Astrocyte of the spinal cord (primary cell): Measurements from ENCODE around the gene CNGA2.

Source experiments
- DNase-seq: peaks from one replicate; pipeline ENCODE4 v3.0.0; 2011; ENCODE audit warnings: low read depth, low spot score
- H3K4me3 ChIP-seq: 2 replicates; pipeline ENCODE4 v1.5.1; 2011; ENCODE audit warnings: low read depth, mild to moderate bottlenecking, low read length, moderate library complexity
- in situ Hi-C: cut with HindIII; loops from 2 replicates; pipeline ENCODE4 v1.10.0; 2017; ENCODE audit warnings: low sequenced_read_pairs
- TF ChIP-seq, protein P1 (sequence below): IDR thresholded peaks from 2 replicates; pipeline ENCODE4 v1.5.1; 2012; ENCODE audit warnings: low read depth, mild to moderate bottlenecking, low read length, inconsistent platforms

The CNGA2 gene

DNA sequence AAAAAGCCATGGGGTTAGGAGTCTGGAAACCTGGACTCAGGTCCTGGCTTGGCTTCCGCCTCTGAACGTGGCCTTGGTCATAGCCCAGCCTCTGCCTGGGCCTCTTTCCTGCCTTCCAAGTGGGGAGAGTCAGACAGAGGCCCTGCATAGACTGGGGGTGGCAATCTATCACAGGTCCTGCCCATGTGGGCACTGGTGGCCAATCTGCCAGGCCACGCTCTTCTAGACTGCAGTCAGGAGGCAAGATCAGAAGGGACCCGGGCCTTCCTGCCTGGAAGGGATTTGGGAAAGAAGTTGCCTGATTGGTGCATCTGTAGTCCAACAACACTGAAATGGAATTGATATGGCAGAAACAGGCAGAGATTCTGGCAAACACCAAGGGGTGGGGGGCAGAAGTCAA lies 46.1 kb downstream of the CNGA2 start:
- no peak overlapping the region for H3K4me3 ChIP-seq
- no peak for DNase-seq
- TF ChIP-seq, protein P1, sequence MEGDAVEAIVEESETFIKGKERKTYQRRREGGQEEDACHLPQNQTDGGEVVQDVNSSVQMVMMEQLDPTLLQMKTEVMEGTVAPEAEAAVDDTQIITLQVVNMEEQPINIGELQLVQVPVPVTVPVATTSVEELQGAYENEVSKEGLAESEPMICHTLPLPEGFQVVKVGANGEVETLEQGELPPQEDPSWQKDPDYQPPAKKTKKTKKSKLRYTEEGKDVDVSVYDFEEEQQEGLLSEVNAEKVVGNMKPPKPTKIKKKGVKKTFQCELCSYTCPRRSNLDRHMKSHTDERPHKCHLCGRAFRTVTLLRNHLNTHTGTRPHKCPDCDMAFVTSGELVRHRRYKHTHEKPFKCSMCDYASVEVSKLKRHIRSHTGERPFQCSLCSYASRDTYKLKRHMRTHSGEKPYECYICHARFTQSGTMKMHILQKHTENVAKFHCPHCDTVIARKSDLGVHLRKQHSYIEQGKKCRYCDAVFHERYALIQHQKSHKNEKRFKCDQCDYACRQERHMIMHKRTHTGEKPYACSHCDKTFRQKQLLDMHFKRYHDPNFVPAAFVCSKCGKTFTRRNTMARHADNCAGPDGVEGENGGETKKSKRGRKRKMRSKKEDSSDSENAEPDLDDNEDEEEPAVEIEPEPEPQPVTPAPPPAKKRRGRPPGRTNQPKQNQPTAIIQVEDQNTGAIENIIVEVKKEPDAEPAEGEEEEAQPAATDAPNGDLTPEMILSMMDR: no peak
- in situ Hi-C loops: no loop called here

DNA sequence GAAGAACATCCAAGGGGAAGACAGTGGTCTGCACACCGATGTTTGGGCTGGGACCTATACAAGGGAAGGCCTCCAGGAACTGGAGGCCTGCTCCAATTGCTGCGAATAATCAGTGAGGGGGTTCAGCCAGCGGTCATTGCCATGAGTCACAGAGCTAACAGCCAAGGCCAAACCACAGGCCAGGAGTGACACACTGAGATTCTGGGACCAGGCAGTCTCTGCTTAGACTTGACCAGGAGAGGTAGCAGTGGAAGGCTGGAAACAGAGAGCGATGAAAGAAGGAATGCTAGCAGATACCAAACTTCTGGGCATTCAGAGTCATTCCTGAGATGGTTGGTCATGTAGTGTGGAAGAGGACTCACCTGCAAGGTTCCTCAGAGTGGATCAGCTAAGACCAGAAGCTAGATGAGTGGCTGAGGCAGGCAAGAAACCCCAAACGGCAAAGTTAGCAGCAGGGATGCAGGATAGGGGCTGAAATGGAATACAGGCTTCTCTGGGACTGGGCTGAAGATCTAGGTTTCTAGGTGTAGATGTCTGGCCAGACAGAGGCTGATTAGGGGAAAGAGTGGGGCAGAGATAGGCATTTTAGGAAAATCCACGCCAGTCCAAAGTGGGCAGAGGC lies 54.7 kb downstream of the CNGA2 start:
- peak; percentile 88 for DNase-seq
- H3K4me3 ChIP-seq: no peak overlapping the region
- in situ Hi-C loops: no loop called here
- TF ChIP-seq, protein P1: no peak

DNA sequence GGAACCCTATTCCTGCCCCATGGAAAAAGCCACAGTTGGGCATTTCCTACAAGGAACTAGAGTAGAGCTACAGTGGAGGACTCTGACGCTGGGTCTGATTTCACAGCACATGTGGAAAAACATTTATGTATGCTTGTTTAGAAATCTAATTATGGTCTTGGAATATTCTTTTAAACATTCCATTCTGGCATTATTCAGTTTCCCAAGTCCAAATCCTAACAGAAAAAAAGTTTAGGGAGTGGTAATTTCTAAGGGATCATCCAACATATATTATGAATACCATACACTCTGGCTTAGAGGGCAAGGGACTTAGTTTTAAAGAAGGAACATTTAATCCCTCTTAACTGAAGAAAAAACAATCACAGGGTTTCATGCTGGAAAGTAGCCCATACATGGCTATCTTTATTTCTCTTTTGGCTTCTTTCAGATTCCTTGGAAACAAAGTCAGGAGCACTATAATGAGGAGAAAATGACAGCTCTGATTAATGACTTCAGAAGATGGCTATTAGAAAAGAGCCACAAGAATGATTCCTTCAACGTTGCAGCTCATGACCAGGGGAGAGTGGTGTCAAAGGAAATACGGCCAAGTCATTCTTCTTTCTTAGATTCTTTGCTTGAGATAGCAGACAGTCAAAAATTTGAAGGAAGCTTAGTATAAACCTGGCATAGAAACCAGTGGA lies 56.1 kb downstream of the CNGA2 start:
- in situ Hi-C loops: no loop called here
- TF ChIP-seq, protein P1: no peak
- DNase-seq: peak; percentile 32
- no peak overlapping the region for H3K4me3 ChIP-seq

DNA sequence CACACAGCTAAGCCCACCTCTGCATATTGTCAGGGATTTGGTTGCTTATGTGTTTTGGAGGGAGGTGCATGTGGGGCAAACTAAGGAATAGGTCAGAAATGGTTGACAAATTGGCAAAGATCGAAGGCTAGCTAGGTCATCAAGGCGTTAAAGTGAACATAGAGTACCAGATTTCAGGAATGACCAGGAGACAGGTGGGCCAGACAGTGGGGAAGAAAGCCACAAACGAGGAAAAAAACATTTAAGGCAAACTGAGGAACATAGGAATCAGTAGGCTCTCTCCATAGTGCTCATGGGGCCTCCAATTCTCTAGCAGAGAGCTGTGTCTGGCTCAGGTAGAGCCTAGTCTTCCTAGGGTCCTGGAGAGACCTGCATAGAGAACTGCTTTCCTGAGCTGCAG lies 57.4 kb downstream of the CNGA2 start:
- no peak for DNase-seq
- TF ChIP-seq, protein P1: no peak
- H3K4me3 ChIP-seq: no peak overlapping the region
- in situ Hi-C loops: no loop called here

DNA sequence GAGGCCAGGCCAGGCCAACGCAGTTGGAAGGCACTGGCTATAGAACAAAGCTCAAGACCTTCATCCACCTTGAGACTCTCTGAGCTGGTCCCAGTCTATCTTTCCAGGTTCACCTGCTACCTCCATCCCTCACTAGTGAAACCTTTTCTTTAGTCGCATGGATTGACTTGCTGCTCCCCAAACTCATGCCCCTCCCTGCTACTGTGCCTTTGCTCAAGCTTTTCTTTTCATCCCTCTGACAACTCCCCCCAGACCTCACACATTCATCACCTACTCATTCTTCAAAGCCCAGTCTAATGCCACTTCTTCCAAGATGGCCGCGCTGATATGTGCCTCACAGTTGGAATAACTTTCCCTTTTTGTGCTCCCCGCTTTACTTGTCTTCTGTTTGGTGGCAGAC lies 58.0 kb downstream of the CNGA2 start:
- TF ChIP-seq, protein P1: no peak
- in situ Hi-C loops: no loop called here
- DNase-seq: no peak
- no peak overlapping the region for H3K4me3 ChIP-seq

DNA sequence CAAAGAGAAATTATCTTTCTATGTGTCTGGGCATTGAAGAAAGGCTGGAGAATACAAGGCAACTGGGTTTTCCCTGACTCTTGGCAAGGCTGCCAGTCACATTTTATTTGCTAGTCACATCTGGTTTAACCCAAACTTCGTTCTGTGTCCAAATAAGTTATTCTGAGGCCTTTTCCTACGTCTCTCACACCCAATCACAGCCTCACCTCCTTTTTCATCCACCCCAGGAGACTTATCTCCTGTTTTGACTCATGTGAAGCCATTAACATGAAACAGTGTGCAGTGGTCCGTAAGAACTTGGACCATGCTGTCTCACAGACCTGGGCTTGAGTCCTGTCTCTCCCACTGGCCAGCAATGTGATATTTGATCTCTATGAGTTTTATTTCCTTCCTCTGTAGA lies 59.3 kb downstream of the CNGA2 start:
- DNase-seq: no peak
- TF ChIP-seq, protein P1: no peak
- in situ Hi-C loops: no loop called here

More for the DNA sequence above, 59.3 kb downstream of the CNGA2 start:
- H3K4me3 ChIP-seq: no peak overlapping the region
